ENCODE measurements around the gene RNF208.
"Not testable (repeated sequence)": the region's sequence is repeated elsewhere in the genome, so short reads cannot be mapped to it uniquely, and the experiment has no call there.

Gene RNF208

GRCh38 chr9:137252555-137253506, 30.8 kb upstream of the RNF208 start:
- no peak for DNase-seq

GRCh38 chr9:137251490-137252268, 29.6 kb upstream of the RNF208 start:
- no peak for DNase-seq

- DNase-seq: no peak
These were observed 29.1 kb upstream of the RNF208 start, which contains the start of gene STPG3 for GRCh38 chr9:137251194-137251461. TSS of gene STPG3 (plus strand) at chr9:137251286. CDS start at chr9:137251287, 1 bp downstream.

GRCh38 chr9:137250329-137251193, 28.5 kb upstream of the RNF208 start:
- no peak for DNase-seq

GRCh38 chr9:137247916-137248175, 25.8 kb upstream of the RNF208 start:
- DNase-seq: no peak

GRCh38 chr9:137247135-137247915, 25.3 kb upstream of the RNF208 start:
- DNase-seq: peak; percentile 31

- peak; percentile 76 for DNase-seq
These were observed 23.7 kb upstream of the RNF208 start for GRCh38 chr9:137245450-137246421.

- peak; percentile 74 for DNase-seq
These were observed 22.7 kb upstream of the RNF208 start for GRCh38 chr9:137244486-137245449.

- DNase-seq: no peak
These were observed 21.8 kb upstream of the RNF208 start for GRCh38 chr9:137243626-137244485.

- DNase-seq: not testable (repeated sequence)
These were observed 21.2 kb upstream of the RNF208 start for GRCh38 chr9:137243266-137243625.

GRCh38 chr9:137242269-137243203, 20.5 kb upstream of the RNF208 start:
- DNase-seq: no peak

- DNase-seq: no peak
These were observed 19.6 kb upstream of the RNF208 start for GRCh38 chr9:137241490-137242268.

- peak; percentile 99 for DNase-seq
These were observed 18.9 kb upstream of the RNF208 start, which contains the start of gene TUBB4B for GRCh38 chr9:137240841-137241489. TSS of gene TUBB4B (plus strand) at chr9:137241287. CDS start at chr9:137241361, 74 bp downstream.

GRCh38 chr9:137240318-137240840, 18.3 kb upstream of the RNF208 start:
- peak; percentile 31 for DNase-seq

GRCh38 chr9:137239541-137240200, 17.6 kb upstream of the RNF208 start:
- not testable (repeated sequence) for DNase-seq
